ENCODE results near the gene DAO. TPM values are rescaled to one million over a fixed set of nuclear protein-coding genes. Genes with fewer than 3 reads are reported as not detected.

The DAO gene
- total RNA-seq, 1 experiment from 2014 or later, result not detected

GRCh38 chr12:108947097-108947496 is 67.2 kb downstream of the DAO start:
- Histone ChIP-seq H3K27ac (ENCODE audit: insufficient read length, low read depth, low read length) (no peak overlapping the region), H3K23ac (ENCODE audit: insufficient read length, low read depth, low read length) (no peak overlapping the region), H3K4ac (ENCODE audit: low read depth, low read length) (no peak overlapping the region), H3K9ac (ENCODE audit: extremely low read depth, insufficient read length, low read length) (no peak overlapping the region), H4K91ac (ENCODE audit: insufficient read length, low read depth, low read length) (no peak overlapping the region), H3K18ac (ENCODE audit: insufficient read length, low read depth, low read length) (no peak overlapping the region), H3K56ac (ENCODE audit: insufficient read length, low read depth, low read length) (no peak overlapping the region), H2BK12ac (ENCODE audit: insufficient read length, low read depth, low read length) (no peak overlapping the region), H3K23me2 (ENCODE audit: insufficient read length, low read depth, low read length, poor library complexity, severe bottlenecking) (no peaks in the 10 kb centered on the region), H2BK120ac (ENCODE audit: low read depth, low read length, poor library complexity, severe bottlenecking) (no peak overlapping the region), H3K14ac (ENCODE audit: insufficient read depth, low read length) (no peak overlapping the region), H3K79me1 (ENCODE audit: insufficient read depth, low read depth, low read length, poor library complexity, severe bottlenecking) (no peaks in the 10 kb centered on the region), H2BK15ac (ENCODE audit: low read depth, low read length) (no peak overlapping the region), H2AFZ (ENCODE audit: low read length) (no peak overlapping the region), H3T11ph (ENCODE audit: low read length) (no peak overlapping the region), H4K20me1 (ENCODE audit: control insufficient read depth, insufficient read depth, insufficient read length) (no peaks in the 10 kb centered on the region), H3K27me3 (ENCODE audit: insufficient read depth, low read length) (no peaks in the 10 kb centered on the region), H2BK5ac (ENCODE audit: insufficient read length, low read length) (no peak overlapping the region), H3K79me2 (ENCODE audit: insufficient read depth, low read length) (no peaks in the 10 kb centered on the region), H2AK5ac (ENCODE audit: insufficient read length, low read length) (no peak overlapping the region), H4K8ac (replicated peaks; ENCODE audit: insufficient read length, low read depth, low read length) (no peak overlapping the region), H4K5ac (ENCODE audit: insufficient read length, low read depth, low read length) (no peak overlapping the region), H2BK20ac (ENCODE audit: low read depth, low read length, poor library complexity, severe bottlenecking) (no peak overlapping the region), H3K4me1 (ENCODE audit: insufficient read depth, low read length) (no peaks in the 10 kb centered on the region), H3K9me3 (ENCODE audit: control insufficient read depth, low read depth, low read length) (peaks cover 8% of the 10 kb centered on the region), H3K4me2 (ENCODE audit: insufficient read depth, insufficient read length, low read length) (no peak overlapping the region)
- Mint-ChIP-seq H3K4me3 (no peak overlapping the region), H3K36me3 (ENCODE audit: insufficient read depth in 1 of 3, low read depth in 3 of 3) (peaks cover 0 to 9% (median 0%) of the 10 kb centered on the region in 3 experiments; a peak in 4 of 7 replicates), H3K9me3 (peaks cover 16 to 20% of the 10 kb centered on the region in 2 experiments), H3K4me1 (peaks cover 2% of the 10 kb centered on the region in 2 experiments; a peak in 3 of 4 replicates), H3K27me3 (ENCODE audit: low read depth) (peaks cover 8% of the 10 kb centered on the region), H3K27ac (no peak overlapping the region)
- WGBS (ENCODE audit: extremely low coverage, insufficient read length, low lambda C conversion rate), result no CpG with 5 or more reads among the region's 1 CpG
- TF ChIP-seq, protein P1, sequence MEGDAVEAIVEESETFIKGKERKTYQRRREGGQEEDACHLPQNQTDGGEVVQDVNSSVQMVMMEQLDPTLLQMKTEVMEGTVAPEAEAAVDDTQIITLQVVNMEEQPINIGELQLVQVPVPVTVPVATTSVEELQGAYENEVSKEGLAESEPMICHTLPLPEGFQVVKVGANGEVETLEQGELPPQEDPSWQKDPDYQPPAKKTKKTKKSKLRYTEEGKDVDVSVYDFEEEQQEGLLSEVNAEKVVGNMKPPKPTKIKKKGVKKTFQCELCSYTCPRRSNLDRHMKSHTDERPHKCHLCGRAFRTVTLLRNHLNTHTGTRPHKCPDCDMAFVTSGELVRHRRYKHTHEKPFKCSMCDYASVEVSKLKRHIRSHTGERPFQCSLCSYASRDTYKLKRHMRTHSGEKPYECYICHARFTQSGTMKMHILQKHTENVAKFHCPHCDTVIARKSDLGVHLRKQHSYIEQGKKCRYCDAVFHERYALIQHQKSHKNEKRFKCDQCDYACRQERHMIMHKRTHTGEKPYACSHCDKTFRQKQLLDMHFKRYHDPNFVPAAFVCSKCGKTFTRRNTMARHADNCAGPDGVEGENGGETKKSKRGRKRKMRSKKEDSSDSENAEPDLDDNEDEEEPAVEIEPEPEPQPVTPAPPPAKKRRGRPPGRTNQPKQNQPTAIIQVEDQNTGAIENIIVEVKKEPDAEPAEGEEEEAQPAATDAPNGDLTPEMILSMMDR (conservative IDR thresholded peaks at IDR 0.05), result no peak
- no peak for DNase-seq

All from H9 (cell line).